ENCODE results near the gene EVA1C.

DNA sequence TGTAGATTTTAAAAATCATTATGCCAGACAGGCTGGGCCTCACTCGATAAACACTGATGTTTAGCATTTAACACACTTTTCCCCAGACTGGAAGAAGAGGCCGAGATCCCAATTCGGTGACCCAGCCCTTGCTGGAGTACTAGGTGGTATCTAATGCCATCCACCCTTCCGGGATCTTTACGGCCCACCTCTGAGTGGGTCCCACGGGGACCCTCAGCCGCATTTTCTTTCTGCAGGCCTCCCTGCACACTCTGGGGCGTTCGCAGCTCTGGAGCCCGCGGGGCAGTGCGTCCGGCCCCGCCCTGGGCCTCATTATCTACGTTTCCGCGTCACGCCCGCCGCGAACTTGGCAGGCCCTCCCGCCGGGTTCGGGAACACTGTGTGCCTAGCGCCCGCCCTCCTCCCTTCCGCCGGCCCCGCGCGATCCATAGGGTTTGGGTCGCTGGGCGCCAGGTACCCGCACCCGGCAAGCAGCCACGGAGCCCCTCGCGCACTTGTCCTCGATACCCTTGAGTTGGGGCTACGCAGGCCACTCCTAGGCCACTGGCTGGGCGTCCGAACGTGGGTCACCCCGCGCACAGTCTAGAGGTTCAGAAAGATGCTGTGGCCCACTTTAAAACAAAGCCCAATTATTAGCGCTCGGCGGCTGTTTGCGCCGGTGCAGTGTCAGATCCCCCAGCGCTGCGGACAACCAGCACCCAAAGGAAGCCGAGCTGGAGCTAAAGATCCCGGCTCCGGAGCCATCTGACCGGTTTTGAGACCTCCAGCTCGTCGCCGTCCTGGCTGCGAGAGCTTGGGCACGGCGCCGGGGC, 950 bp upstream of the EVA1C start:
- TF ChIP-seq, protein P1, sequence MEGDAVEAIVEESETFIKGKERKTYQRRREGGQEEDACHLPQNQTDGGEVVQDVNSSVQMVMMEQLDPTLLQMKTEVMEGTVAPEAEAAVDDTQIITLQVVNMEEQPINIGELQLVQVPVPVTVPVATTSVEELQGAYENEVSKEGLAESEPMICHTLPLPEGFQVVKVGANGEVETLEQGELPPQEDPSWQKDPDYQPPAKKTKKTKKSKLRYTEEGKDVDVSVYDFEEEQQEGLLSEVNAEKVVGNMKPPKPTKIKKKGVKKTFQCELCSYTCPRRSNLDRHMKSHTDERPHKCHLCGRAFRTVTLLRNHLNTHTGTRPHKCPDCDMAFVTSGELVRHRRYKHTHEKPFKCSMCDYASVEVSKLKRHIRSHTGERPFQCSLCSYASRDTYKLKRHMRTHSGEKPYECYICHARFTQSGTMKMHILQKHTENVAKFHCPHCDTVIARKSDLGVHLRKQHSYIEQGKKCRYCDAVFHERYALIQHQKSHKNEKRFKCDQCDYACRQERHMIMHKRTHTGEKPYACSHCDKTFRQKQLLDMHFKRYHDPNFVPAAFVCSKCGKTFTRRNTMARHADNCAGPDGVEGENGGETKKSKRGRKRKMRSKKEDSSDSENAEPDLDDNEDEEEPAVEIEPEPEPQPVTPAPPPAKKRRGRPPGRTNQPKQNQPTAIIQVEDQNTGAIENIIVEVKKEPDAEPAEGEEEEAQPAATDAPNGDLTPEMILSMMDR (IDR thresholded peaks at IDR 0.05): peak in 1 of 6 experiments; percentile 1
- TF ChIP-seq POLR2A (IDR thresholded peaks at IDR 0.05): peak; percentile 74 to 89
